Measurements from ENCODE around the gene PES1. TPM values are rescaled to one million over a fixed set of nuclear protein-coding genes. Genes with fewer than 3 reads are reported as not detected.
A peak's percentile ranks its signal among the peaks of the same experiment; 100 is the strongest.

Gene PES1
- total and polyA plus RNA-seq, 2 of the 13 experiments (the other 11 are each of a cell fraction or from before 2014, with no cell fraction given) = 65.1 to 94.7 TPM

DNA sequence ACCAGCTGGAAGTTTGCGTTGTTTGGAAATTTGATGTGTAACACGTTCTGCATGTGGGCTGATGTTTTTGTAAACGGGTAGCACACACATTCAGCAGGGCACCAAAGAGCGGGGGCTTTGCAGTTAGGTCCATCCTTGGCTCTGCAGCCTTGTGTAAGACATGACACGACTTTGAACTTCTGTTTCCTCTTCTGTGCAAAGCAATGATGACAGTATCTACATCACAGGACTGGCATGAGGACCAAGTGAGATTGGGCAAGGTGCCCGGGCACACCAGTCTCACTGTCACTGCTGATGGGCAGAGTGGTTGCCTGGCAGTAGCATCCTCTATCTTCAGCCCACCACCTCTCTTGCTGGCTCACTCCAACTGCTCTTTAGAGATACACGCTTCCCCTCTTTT lies 18.6 kb upstream of the PES1 start (continued):
- TF ChIP-seq PRDM15 (CRISPR knock-in tag; IDR thresholded peaks at IDR 0.05) = no peak
- TF ChIP-seq GLMP (CRISPR knock-in tag; IDR thresholded peaks at IDR 0.05; ENCODE audit: borderline replicate concordance) = no peak
- TF ChIP-seq ZNF644 (CRISPR knock-in tag; IDR thresholded peaks at IDR 0.05; ENCODE audit: low read depth) = no peak

DNA sequence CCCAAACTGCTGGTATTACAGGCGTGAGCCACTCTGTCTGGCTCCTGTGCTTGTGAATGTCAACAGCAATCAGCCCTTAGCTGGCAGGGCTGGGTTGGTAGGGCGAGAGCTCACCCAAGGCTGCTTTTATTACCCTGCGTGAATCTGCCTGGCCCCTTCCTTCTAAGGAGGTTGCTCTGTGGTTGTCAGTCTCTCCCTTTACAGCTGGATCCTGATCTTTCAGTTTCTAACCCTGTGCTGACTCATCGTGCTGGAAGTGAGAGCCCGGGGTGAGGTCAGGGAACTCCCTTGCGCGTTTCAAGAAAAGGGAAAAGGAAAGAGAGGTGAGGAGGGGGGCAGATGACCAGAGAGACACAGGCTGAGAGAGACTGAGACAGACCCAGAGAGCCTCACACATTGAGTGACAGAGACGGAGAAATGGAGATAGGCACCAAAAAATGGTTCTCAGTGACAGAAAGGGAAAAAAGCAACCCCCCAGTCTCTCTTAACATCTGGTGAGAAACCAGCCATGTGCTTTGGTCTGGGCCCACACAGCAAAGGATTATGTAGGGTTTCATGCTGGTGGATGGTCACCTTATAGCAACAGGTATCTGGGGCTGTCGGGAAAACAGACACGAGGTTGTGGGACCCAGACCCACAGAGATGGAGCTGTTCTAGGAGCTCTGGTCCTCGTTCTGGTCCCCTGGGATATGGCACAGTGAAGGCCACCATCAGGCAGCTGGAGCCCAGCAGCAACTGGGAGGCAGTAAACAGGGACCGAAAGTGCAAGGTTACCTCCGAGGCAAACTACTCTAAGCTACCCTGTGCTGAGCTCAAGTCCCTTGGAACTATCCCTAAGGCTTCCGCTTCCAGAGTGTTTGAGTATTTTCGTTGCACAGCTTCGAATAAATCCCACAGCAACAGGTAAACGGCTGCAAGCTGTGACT lies 17.8 kb upstream of the PES1 start:
- no peak for DNase-seq (ENCODE audit: low spot score)
- H3K4me2 ChIP-seq (ENCODE audit: low read depth, low read length) = peak overlapping the region; percentile 8; the same call in 1 of the 2 replicates
- ATAC-seq = no peak
- no peaks in the 10 kb centered on the region for H3K9me3 ChIP-seq (ENCODE audit: low read length)
- in situ Hi-C loops (cut with HindIII; ENCODE audit: extremely low pct_ligation_motif_present, low pct_unique_long_range_greater_than_20kb) (no loop called here), intact Hi-C loops (cut with micrococcal nuclease; ENCODE audit: unreplicated experiment) (no loop called here)
- no peak overlapping the region for H3K9ac ChIP-seq (ENCODE audit: insufficient read depth, low read depth, low read length)
- FAIRE-seq = no peak
- no peaks in the 10 kb centered on the region for H3K36me3 ChIP-seq (replicated peaks in 1 of 2; ENCODE audit: control insufficient read depth in 1 of 2, insufficient read depth in 2 of 2, low read length in 2 of 2)
- POLR2A ChIA-PET = interaction anchor here (0.6 kb wide), 1 partner anchor 829 kb away, joined by 3 read pairs; no protein-coding TSS in a partner anchor
- no peak overlapping the region for H3K4me3 ChIP-seq (replicated peaks in 1 of 3; ENCODE audit: insufficient read depth in 1 of 3, low read depth in 2 of 3, low read length in 3 of 3)
- WGBS (ENCODE audit: low lambda C conversion rate) = 15% methylated on average over 13 of the region's 17 CpGs
- CTCF ChIA-PET (ENCODE audit: low intra/inter-chr PET ratio, low total read pairs) = no interaction called here
- peaks cover 38% of the 10 kb centered on the region for H3K4me1 ChIP-seq (ENCODE audit: insufficient read depth, low read length)
- no TSS peak for BruUV-seq (replicated peaks)
- no peak overlapping the region for H2AFZ ChIP-seq (ENCODE audit: low read length)
- peaks cover 0 to 13% of the 10 kb centered on the region in 2 experiments; a peak in 3 of 5 replicates for H3K27me3 ChIP-seq (ENCODE audit: control insufficient read depth in 1 of 2, insufficient read depth in 2 of 2, low read length in 2 of 2)
- H3K27ac ChIP-seq (ENCODE audit: extremely low read length, insufficient read depth, low read length) = no peak overlapping the region
- H4K20me1 ChIP-seq (ENCODE audit: insufficient read depth, low read length) = no peaks in the 10 kb centered on the region
- no peaks in the 10 kb centered on the region for H3K79me2 ChIP-seq (ENCODE audit: insufficient read depth, low read length)
- TF ChIP-seq REPIN1 (CRISPR knock-in tag; IDR thresholded peaks at IDR 0.05; ENCODE audit: borderline replicate concordance, low read depth) (no peak), SP2 (CRISPR knock-in tag; IDR thresholded peaks at IDR 0.05) (no peak), ZSCAN21 (CRISPR knock-in tag; IDR thresholded peaks at IDR 0.05; ENCODE audit: borderline replicate concordance) (no peak), ETV5 (CRISPR knock-in tag; IDR thresholded peaks at IDR 0.05; ENCODE audit: borderline replicate concordance) (no peak), TERF1 (CRISPR knock-in tag; IDR thresholded peaks at IDR 0.05) (no peak), SP5 (CRISPR knock-in tag; IDR thresholded peaks at IDR 0.05; ENCODE audit: borderline replicate concordance, low read depth) (no peak), TARDBP (CRISPR knock-in tag; IDR thresholded peaks at IDR 0.05) (no peak)

Measured in HepG2 (cell line).